ENCODE data around the gene CALN1.

Gene CALN1

GRCh38 chr7:72021716-72022115 lies 390.4 kb downstream of the CALN1 start:
- H3K27me3 Mint-ChIP-seq: no peaks in the 10 kb centered on the region
- no peak overlapping the region for H3K4me3 Mint-ChIP-seq
- peaks cover 6% of the 10 kb centered on the region for H3K9me3 Mint-ChIP-seq
- no peaks in the 10 kb centered on the region for H3K4me1 Mint-ChIP-seq
- H3K36me3 Mint-ChIP-seq: no peaks in the 10 kb centered on the region
- H3K27ac Mint-ChIP-seq: no peak overlapping the region

- no peaks in the 10 kb centered on the region for H3K4me1 Mint-ChIP-seq
- H3K27me3 Mint-ChIP-seq: no peaks in the 10 kb centered on the region
- H3K27ac Mint-ChIP-seq: no peak overlapping the region
- H3K9me3 Mint-ChIP-seq: no peaks in the 10 kb centered on the region
- no peaks in the 10 kb centered on the region for H3K36me3 Mint-ChIP-seq
- H3K4me3 Mint-ChIP-seq: no peak overlapping the region
Measured at GRCh38 chr7:72020311-72020710, 391.8 kb downstream of the CALN1 start.

DNA sequence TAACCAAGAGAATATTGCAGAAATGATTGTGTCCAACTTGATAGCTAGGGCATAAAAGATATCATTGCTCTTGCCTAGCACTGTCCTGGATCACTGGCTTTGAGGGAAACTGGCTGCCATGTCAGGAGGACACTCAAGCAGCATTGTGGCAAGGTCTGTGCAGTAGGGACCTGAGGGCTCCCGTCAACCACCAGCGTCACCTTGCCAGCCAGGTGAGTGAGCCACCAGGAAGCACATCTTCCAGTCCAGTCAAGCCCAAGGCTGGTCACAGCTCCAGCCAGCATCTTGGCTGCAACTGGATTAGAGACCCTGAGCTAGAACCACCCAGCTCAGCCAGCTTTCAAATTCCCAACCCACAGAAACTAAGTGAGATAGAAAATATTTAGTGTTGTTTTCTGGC lies 392.7 kb downstream of the CALN1 start:
- no peaks in the 10 kb centered on the region for H3K36me3 Mint-ChIP-seq
- no peak overlapping the region for H3K4me3 Mint-ChIP-seq
- no peaks in the 10 kb centered on the region for H3K27me3 Mint-ChIP-seq

GRCh38 chr7:72017756-72018155 lies 394.4 kb downstream of the CALN1 start:
- H3K27me3 Mint-ChIP-seq: no peaks in the 10 kb centered on the region
- H3K36me3 Mint-ChIP-seq: no peaks in the 10 kb centered on the region
- H3K4me3 Mint-ChIP-seq: no peak overlapping the region
- H3K4me1 Mint-ChIP-seq: no peaks in the 10 kb centered on the region
- H3K9me3 Mint-ChIP-seq: no peaks in the 10 kb centered on the region
- H3K27ac Mint-ChIP-seq: no peak overlapping the region

More for the DNA sequence above, 392.7 kb downstream of the CALN1 start:
- Mint-ChIP-seq H3K27ac (no peak overlapping the region), H3K9me3 (no peaks in the 10 kb centered on the region), H3K4me1 (no peaks in the 10 kb centered on the region)

GRCh38 chr7:72016574-72016973 lies 395.6 kb downstream of the CALN1 start:
- no peaks in the 10 kb centered on the region for H3K27me3 Mint-ChIP-seq
- H3K9me3 Mint-ChIP-seq: no peaks in the 10 kb centered on the region
- no peaks in the 10 kb centered on the region for H3K36me3 Mint-ChIP-seq
- no peak overlapping the region for H3K4me3 Mint-ChIP-seq
- H3K4me1 Mint-ChIP-seq: no peaks in the 10 kb centered on the region
- H3K27ac Mint-ChIP-seq: no peak overlapping the region

- Mint-ChIP-seq H3K4me3 (no peak overlapping the region), H3K27me3 (no peaks in the 10 kb centered on the region), H3K4me1 (no peaks in the 10 kb centered on the region), H3K27ac (no peak overlapping the region), H3K9me3 (no peaks in the 10 kb centered on the region), H3K36me3 (no peaks in the 10 kb centered on the region)
Measured at GRCh38 chr7:72015136-72015535, 397.0 kb downstream of the CALN1 start.

DNA sequence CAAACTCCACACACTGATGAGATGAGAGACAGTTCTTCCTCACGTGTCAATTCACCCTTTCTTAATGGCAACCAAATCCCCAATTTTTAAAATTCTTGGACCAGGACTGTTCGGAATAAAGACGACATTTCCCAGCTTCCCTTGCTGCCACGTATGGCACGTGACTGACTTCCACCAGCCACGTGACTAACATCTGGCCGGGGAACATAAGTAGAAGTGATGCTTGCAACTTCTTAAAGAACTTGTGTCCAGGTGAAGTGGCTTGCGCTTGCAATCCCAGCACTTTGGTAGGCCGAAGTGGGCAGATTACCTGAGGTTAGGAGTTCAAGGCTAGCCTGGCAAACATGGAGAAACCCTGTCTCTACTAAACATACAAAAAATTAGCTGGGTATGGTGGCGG lies 405.1 kb downstream of the CALN1 start:
- Mint-ChIP-seq H3K27ac (no peak overlapping the region), H3K27me3 (no peaks in the 10 kb centered on the region), H3K4me3 (no peak overlapping the region), H3K4me1 (no peaks in the 10 kb centered on the region), H3K9me3 (peaks cover 6% of the 10 kb centered on the region), H3K36me3 (no peaks in the 10 kb centered on the region)

DNA sequence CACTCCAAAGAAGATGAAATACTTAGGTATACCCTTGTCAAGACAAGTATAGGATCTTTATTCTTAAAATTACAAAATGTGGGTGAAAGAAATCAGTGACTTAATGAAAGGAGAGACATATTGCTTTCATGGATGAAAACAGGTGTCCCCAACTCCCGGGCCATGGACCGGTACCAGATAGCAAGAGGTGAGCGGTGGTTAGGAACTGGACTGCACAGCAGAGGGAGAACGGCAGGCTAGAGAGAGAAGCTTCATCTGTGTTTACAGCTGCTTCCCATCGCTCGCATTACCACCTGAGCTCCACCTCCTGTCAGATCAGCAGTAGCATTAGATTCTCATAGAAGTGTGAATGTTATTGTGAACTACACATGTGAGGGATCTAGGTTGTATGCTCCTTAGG lies 408.9 kb downstream of the CALN1 start:
- no peaks in the 10 kb centered on the region for H3K4me1 Mint-ChIP-seq
- H3K4me3 Mint-ChIP-seq: no peak overlapping the region
- no peaks in the 10 kb centered on the region for H3K27me3 Mint-ChIP-seq
- peaks cover 9% of the 10 kb centered on the region for H3K9me3 Mint-ChIP-seq
- no peak overlapping the region for H3K27ac Mint-ChIP-seq
- no peaks in the 10 kb centered on the region for H3K36me3 Mint-ChIP-seq

GRCh38 chr7:71996141-71996540 lies 416.0 kb downstream of the CALN1 start:
- H3K36me3 Mint-ChIP-seq: no peaks in the 10 kb centered on the region
- H3K27ac Mint-ChIP-seq: no peak overlapping the region
- peaks cover 4% of the 10 kb centered on the region for H3K9me3 Mint-ChIP-seq
- no peaks in the 10 kb centered on the region for H3K27me3 Mint-ChIP-seq
- H3K4me3 Mint-ChIP-seq: no peak overlapping the region
- no peaks in the 10 kb centered on the region for H3K4me1 Mint-ChIP-seq

DNA sequence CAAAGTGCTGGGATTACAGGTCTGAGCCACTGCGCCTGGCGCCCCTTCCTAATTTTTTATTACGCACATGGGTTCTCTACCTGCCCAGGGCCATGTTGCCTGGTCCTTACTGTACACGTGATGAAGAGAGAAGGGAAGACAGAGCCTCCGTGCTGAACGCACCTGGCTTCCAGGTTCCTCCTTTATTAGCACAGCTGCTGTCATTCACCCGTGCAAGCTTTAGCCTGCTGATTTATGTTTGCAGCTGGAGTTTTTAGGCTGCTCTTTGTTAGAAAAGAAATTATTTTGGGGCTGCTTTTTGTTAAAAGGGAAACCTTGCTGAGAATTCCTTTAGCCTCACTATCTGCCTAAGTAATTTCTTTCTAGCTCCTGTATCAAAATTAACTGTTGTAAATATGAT lies 417.0 kb downstream of the CALN1 start:
- Mint-ChIP-seq H3K27ac (no peak overlapping the region), H3K36me3 (no peaks in the 10 kb centered on the region), H3K9me3 (peaks cover 4% of the 10 kb centered on the region), H3K27me3 (no peaks in the 10 kb centered on the region), H3K4me1 (no peaks in the 10 kb centered on the region), H3K4me3 (no peak overlapping the region)

DNA sequence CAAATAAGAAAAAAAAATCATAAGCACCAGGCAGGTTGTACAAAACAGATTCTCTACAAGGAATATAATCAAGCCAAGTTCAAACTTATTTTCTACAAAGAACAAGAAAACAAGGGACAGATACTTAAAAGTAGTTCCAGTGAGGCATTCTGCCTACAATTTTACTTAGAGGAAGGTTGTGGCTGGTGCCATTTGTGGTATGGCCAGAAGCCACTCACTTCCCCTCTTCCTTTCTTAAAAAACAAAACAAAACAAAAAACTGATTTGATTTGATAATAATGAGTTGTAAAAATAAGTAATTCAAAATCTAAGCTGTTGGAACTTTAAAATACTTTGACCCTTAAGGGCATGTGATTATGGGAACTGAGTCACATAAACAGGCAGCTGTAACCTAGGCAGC lies 420.6 kb downstream of the CALN1 start:
- Mint-ChIP-seq H3K27me3 (peaks cover 2% of the 10 kb centered on the region), H3K36me3 (no peaks in the 10 kb centered on the region)

DNA sequence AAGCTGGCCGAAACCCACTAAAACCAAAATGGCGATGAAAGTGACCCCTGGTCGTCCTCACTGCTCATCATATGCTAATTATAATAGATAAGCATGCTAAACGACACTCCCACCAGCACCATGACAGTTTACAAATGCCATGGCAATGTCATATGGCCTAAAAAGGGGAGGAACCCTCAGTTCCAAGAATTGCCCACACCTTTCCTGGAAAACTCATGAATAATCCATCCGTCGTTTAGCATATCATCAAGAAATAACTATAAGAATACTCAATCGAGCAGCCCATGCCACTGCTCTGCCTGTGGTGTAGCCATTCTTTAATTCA lies 422.0 kb downstream of the CALN1 start:
- H3K27me3 Mint-ChIP-seq: peaks cover 5% of the 10 kb centered on the region
- H3K4me3 Mint-ChIP-seq: no peak overlapping the region
- H3K4me1 Mint-ChIP-seq: no peaks in the 10 kb centered on the region
- no peak overlapping the region for H3K27ac Mint-ChIP-seq
- H3K36me3 Mint-ChIP-seq: no peaks in the 10 kb centered on the region
- no peaks in the 10 kb centered on the region for H3K9me3 Mint-ChIP-seq

More for the DNA sequence above, 420.6 kb downstream of the CALN1 start:
- no peaks in the 10 kb centered on the region for H3K9me3 Mint-ChIP-seq
- H3K4me3 Mint-ChIP-seq: no peak overlapping the region
- no peak overlapping the region for H3K27ac Mint-ChIP-seq
- no peaks in the 10 kb centered on the region for H3K4me1 Mint-ChIP-seq

GRCh38 chr7:71988201-71988600 lies 423.9 kb downstream of the CALN1 start:
- Mint-ChIP-seq H3K27ac (no peak overlapping the region), H3K36me3 (no peaks in the 10 kb centered on the region), H3K4me3 (no peak overlapping the region), H3K9me3 (no peaks in the 10 kb centered on the region), H3K4me1 (no peaks in the 10 kb centered on the region), H3K27me3 (peaks cover 5% of the 10 kb centered on the region)

DNA sequence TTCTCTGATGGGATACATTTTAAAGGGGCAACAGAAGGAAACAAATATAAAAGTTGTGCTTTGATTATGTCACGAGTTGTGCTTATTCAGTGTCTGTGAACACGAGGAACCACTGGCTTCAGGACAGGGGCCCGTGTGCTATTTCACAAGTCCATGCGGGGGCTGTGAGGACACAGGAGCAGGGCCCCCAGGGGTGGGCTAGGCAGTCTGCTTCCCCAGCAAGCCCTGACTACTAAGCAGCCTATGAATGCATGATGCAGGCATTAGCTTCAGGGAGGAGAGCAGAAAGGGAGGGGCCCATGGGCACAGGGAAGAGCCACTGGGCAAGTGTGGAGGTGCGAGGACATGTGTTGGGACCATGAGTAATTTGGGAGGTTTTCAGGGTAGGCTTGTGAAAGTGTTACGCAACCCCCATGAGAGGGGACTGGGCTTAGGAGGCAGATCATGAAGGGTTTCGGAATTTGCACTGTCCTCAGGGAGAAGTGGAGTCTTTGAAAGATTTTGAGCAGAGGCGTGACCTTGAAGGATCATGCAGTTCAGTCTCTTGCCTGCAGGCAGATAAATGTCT lies 424.9 kb downstream of the CALN1 start:
- Mint-ChIP-seq H3K9me3 (no peaks in the 10 kb centered on the region), H3K4me1 (no peaks in the 10 kb centered on the region), H3K4me3 (no peak overlapping the region), H3K27ac (no peak overlapping the region), H3K27me3 (peaks cover 5% of the 10 kb centered on the region), H3K36me3 (no peaks in the 10 kb centered on the region)

DNA sequence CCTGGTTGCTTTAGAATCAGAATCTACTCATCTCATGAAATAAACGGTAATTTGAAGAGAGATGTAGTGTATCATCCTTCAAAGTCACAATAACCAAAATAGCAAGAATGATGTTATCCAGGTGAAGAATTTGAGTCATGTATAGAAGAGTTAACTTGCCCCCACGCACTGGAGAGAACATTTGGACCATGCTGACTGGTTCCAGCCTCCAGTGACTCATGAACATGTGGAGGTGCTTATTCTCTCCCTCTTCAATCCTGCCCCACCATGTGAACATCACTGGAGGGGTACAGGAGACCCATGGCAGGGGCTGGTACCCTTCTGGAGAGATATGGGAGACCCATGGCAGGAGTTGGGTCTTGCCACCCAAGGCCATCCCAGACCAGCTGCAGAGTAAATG lies 427.8 kb downstream of the CALN1 start:
- H3K4me1 Mint-ChIP-seq: no peaks in the 10 kb centered on the region
- H3K9me3 Mint-ChIP-seq: no peaks in the 10 kb centered on the region
- peaks cover 5% of the 10 kb centered on the region for H3K27me3 Mint-ChIP-seq
- no peak overlapping the region for H3K4me3 Mint-ChIP-seq
- no peaks in the 10 kb centered on the region for H3K36me3 Mint-ChIP-seq
- no peak overlapping the region for H3K27ac Mint-ChIP-seq

GRCh38 chr7:71982851-71983250 lies 429.3 kb downstream of the CALN1 start:
- Mint-ChIP-seq H3K36me3 (no peaks in the 10 kb centered on the region), H3K4me1 (no peaks in the 10 kb centered on the region), H3K9me3 (no peaks in the 10 kb centered on the region), H3K4me3 (no peak overlapping the region), H3K27ac (no peak overlapping the region), H3K27me3 (peaks cover 5% of the 10 kb centered on the region)

DNA sequence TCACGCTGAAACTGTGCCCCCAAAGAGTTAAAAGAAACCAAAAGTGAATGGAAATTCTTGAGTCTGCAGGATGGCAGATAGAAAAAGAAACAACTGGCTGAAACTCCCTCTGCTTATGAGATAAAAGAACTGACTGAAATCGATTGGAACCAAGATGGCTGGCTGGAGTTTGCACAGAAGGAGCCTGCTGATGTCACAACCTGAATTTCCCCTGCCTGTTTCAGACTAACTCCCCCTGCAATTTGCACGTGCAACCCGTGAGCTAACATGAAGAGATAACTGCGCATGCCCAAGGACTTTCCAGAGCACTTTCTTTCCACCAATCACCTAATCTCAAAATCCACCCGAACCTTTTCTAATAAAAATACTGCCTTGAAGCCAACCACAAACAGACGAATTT lies 435.5 kb downstream of the CALN1 start:
- H3K27me3 Mint-ChIP-seq: no peaks in the 10 kb centered on the region
- H3K4me1 Mint-ChIP-seq: no peaks in the 10 kb centered on the region
- H3K36me3 Mint-ChIP-seq: no peaks in the 10 kb centered on the region
- H3K9me3 Mint-ChIP-seq: peaks cover 5% of the 10 kb centered on the region
- no peak overlapping the region for H3K4me3 Mint-ChIP-seq
- H3K27ac Mint-ChIP-seq: no peak overlapping the region

Data from activated naive CD4-positive, alpha-beta T cell treated with anti-CD3 and anti-CD28 coated beads, Interleukin-2, amount 50 U/mL, for 24 hours (primary cell).